ENCODE data around the gene C2orf81. TPM values are rescaled to one million over a fixed set of nuclear protein-coding genes. Genes with fewer than 3 reads are reported as not detected.

Gene C2orf81
- total and polyA plus RNA-seq, 2 of the 4 experiments (the other 2 are of a cell fraction), result 0.18 to 0.74 TPM

GRCh38 chr2:74369976-74370375 lies 51.4 kb downstream of the C2orf81 start:
- Histone ChIP-seq H3K36me3 (ENCODE audit: control insufficient read depth, insufficient read depth, low read length) (peaks cover 68% of the 10 kb centered on the region), H3K4me1 (ENCODE audit: control insufficient read depth, insufficient read depth, low read length) (peaks cover 2% of the 10 kb centered on the region; the same call in 1 of the 2 replicates), H3K4me2 (ENCODE audit: low read depth, low read length) (no peak overlapping the region), H3K27me3 (ENCODE audit: control insufficient read depth, insufficient read depth, low read length) (no peaks in the 10 kb centered on the region), H2AK5ac (ENCODE audit: low read depth, low read length) (no peak overlapping the region), H3K4me3 (ENCODE audit: insufficient read depth, low read depth, low read length) (no peak overlapping the region), H2BK5ac (ENCODE audit: low read depth, low read length, poor library complexity, severe bottlenecking) (no peak overlapping the region), H3K56ac (ENCODE audit: extremely low read depth, insufficient read depth, low read length) (no peak overlapping the region), H3K23ac (ENCODE audit: low read depth, low read length) (no peak overlapping the region), H4K20me1 (ENCODE audit: insufficient read depth, low read length) (peaks cover 26% of the 10 kb centered on the region), H4K91ac (ENCODE audit: insufficient read depth, low read depth, low read length) (no peak overlapping the region), H3K18ac (ENCODE audit: low read depth, low read length) (no peak overlapping the region), H2AK9ac (replicated peaks; ENCODE audit: low read depth, low read length, poor library complexity) (no peak overlapping the region), H4K5ac (ENCODE audit: low read depth, low read length) (no peak overlapping the region), H4K8ac (ENCODE audit: low read depth in 2 of 2, low read length in 2 of 2) (no peak overlapping the region), H3K27ac (ENCODE audit: insufficient read depth, low read length) (no peak overlapping the region), H2BK120ac (ENCODE audit: low read depth, low read length) (no peak overlapping the region), H2BK20ac (ENCODE audit: low read depth, low read length) (no peak overlapping the region), H2AFZ (replicated peaks; ENCODE audit: low read length, poor library complexity) (no peak overlapping the region), H2BK15ac (ENCODE audit: low read depth, low read length) (no peak overlapping the region), H3K9me1 (ENCODE audit: insufficient read depth, low read length) (peaks cover 3% of the 10 kb centered on the region; the same call in 1 of the 2 replicates), H3K79me1 (ENCODE audit: low read depth in 1 of 2, low read length in 2 of 2) (peaks cover 8 to 26% of the 10 kb centered on the region in 2 experiments), H3K9ac (ENCODE audit: low read depth, low read length) (no peak overlapping the region), H3K9me3 (ENCODE audit: control insufficient read depth, insufficient read depth, low read length) (no peaks in the 10 kb centered on the region), H3K14ac (replicated peaks; ENCODE audit: low read depth, low read length) (no peak overlapping the region), H3K4ac (ENCODE audit: low read depth, low read length) (no peak overlapping the region)
- no TSS peak for BruUV-seq (replicated peaks)
- POLR2A ChIA-PET (ENCODE audit: unreplicated experiment), result no interaction called here
- CTCF ChIA-PET, result no interaction called here
- no peak for ATAC-seq (ENCODE audit: low read depth)
- intact Hi-C loops (cut with micrococcal nuclease), result no loop called here
- no peak for DNase-seq
- dilution Hi-C loops (cut with HindIII; ENCODE audit: low sequenced_read_pairs, unreplicated experiment), result no loop called here
- TF ChIP-seq BHLHE40 (IDR thresholded peaks at IDR 0.05; ENCODE audit: low read depth, low read length) (no peak), CEBPB (IDR thresholded peaks at IDR 0.05; ENCODE audit: low read depth, low read length) (no peak), RAD21 (IDR thresholded peaks at IDR 0.05; ENCODE audit: low read length) (no peak), CHD1 (IDR thresholded peaks at IDR 0.05; ENCODE audit: low read depth, low read length) (no peak), RCOR1 (IDR thresholded peaks at IDR 0.05; ENCODE audit: insufficient replicate concordance, low read length) (no peak), FOS (IDR thresholded peaks at IDR 0.05; ENCODE audit: low read depth, low read length) (no peak), SMC3 (IDR thresholded peaks at IDR 0.05; ENCODE audit: low read depth, low read length) (no peak), USF2 (IDR thresholded peaks at IDR 0.05; ENCODE audit: low read depth, low read length) (no peak), MAFK (IDR thresholded peaks at IDR 0.05; ENCODE audit: low read depth, low read length) (no peak)
- TF ChIP-seq, protein P1, sequence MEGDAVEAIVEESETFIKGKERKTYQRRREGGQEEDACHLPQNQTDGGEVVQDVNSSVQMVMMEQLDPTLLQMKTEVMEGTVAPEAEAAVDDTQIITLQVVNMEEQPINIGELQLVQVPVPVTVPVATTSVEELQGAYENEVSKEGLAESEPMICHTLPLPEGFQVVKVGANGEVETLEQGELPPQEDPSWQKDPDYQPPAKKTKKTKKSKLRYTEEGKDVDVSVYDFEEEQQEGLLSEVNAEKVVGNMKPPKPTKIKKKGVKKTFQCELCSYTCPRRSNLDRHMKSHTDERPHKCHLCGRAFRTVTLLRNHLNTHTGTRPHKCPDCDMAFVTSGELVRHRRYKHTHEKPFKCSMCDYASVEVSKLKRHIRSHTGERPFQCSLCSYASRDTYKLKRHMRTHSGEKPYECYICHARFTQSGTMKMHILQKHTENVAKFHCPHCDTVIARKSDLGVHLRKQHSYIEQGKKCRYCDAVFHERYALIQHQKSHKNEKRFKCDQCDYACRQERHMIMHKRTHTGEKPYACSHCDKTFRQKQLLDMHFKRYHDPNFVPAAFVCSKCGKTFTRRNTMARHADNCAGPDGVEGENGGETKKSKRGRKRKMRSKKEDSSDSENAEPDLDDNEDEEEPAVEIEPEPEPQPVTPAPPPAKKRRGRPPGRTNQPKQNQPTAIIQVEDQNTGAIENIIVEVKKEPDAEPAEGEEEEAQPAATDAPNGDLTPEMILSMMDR (conservative IDR thresholded peaks at IDR 0.05; ENCODE audit: low read depth, low read length), result no peak
- WGBS, 2 experiments (ENCODE audit: extremely low coverage in 2 of 2, insufficient read length in 1 of 2), result 100% methylated on average over 2 of the region's 7 CpGs; no CpG with 5 or more reads in 1 of the 2 experiments
- in situ Hi-C loops (cut with MboI; ENCODE audit: low sequenced_read_pairs), result no loop called here

Data from IMR-90 (cell line).